ENCODE measurements around the gene ZC3H8.
A peak's percentile ranks its signal among the peaks of the same experiment; 100 is the strongest.

ZC3H8 gene

GRCh38 chr2:112277596-112278220 lies 22.9 kb upstream of the ZC3H8 start:
- no peak for DNase-seq
- H3K9me3 ChIP-seq = no peaks in the 10 kb centered on the region
- intact Hi-C loops (cut with DNase I; ENCODE audit: low total_unique reads) = loop anchor here (10.0 kb wide), 1 partner anchor 383 kb away; the partner anchor contains the start of gene MERTK
- H3K36me3 ChIP-seq = no peaks in the 10 kb centered on the region
- peaks cover 0 to 29% (median 6%) of the 10 kb centered on the region in 4 donors for H3K4me1 ChIP-seq
- peak overlapping the region; percentile 100 for H3K27ac ChIP-seq
- H3K4me3 ChIP-seq = no peak overlapping the region
- no peaks in the 10 kb centered on the region for H3K27me3 ChIP-seq
- TF ChIP-seq CTCF (IDR thresholded peaks at IDR 0.05) = no peak

GRCh38 chr2:112276954-112277353 lies 22.1 kb upstream of the ZC3H8 start:
- intact Hi-C loops (cut with DNase I; ENCODE audit: low total_unique reads) = loop anchor here (10.0 kb wide), 1 partner anchor 382 kb away; the partner anchor contains the start of gene MERTK
- H3K4me1 ChIP-seq = peaks cover 0 to 23% (median 6%) of the 10 kb centered on the region in 4 donors
- H3K27me3 ChIP-seq = no peaks in the 10 kb centered on the region
- no peak for DNase-seq
- peak overlapping the region; percentile 94 to 100 for H3K4me3 ChIP-seq
- TF ChIP-seq CTCF (IDR thresholded peaks at IDR 0.05) = no peak
- H3K36me3 ChIP-seq = no peaks in the 10 kb centered on the region
- H3K9me3 ChIP-seq = no peaks in the 10 kb centered on the region
- H3K27ac ChIP-seq = peak overlapping the region; percentile 100

GRCh38 chr2:112275887-112276773 lies 21.3 kb upstream of the ZC3H8 start:
- Histone ChIP-seq H3K27ac (peak overlapping the region; percentile 100), H3K4me1 (peaks cover 0 to 23% (median 6%) of the 10 kb centered on the region in 4 donors), H3K36me3 (no peaks in the 10 kb centered on the region), H3K27me3 (no peaks in the 10 kb centered on the region), H3K9me3 (no peaks in the 10 kb centered on the region), H3K4me3 (peak overlapping the region; percentile 94 to 100)
- intact Hi-C loops (cut with DNase I; ENCODE audit: low total_unique reads) = loop anchor here (10.0 kb wide), 1 partner anchor 381 kb away; the partner anchor contains the start of gene MERTK
- DNase-seq = peak; percentile 90 to 93
- no peak for TF ChIP-seq CTCF (IDR thresholded peaks at IDR 0.05)

- peak within 1 kb of the TSS; percentile 94 to 100 for H3K4me3 ChIP-seq
- H3K27ac ChIP-seq = peak within 1 kb of the TSS; percentile 100
- peak; percentile 16 to 47 for TF ChIP-seq CTCF (IDR thresholded peaks at IDR 0.05)
- H3K36me3 ChIP-seq = no peaks in the 10 kb centered on the region
- intact Hi-C loops (cut with DNase I; ENCODE audit: low total_unique reads) = loop anchor here (10.0 kb wide), 1 partner anchor 381 kb away; the partner anchor contains the start of gene MERTK
- DNase-seq = peak; percentile 97 to 99
- no peaks in the 10 kb centered on the region for H3K27me3 ChIP-seq
- H3K9me3 ChIP-seq = no peaks in the 10 kb centered on the region
- H3K4me1 ChIP-seq = peaks cover 0 to 23% (median 6%) of the 10 kb centered on the region in 4 donors
These were observed 20.6 kb upstream of the ZC3H8 start, which contains the start of gene ZC3H6 for GRCh38 chr2:112275311-112275886. TSS of gene ZC3H6 (plus strand) at chr2:112275597. CDS start at chr2:112275995, 398 bp downstream.

GRCh38 chr2:112273349-112273748 lies 18.5 kb upstream of the ZC3H8 start:
- Histone ChIP-seq H3K4me3 (no peak overlapping the region), H3K36me3 (no peaks in the 10 kb centered on the region), H3K9me3 (no peaks in the 10 kb centered on the region), H3K27ac (no peak overlapping the region), H3K4me1 (peaks cover 0 to 15% (median 6%) of the 10 kb centered on the region in 4 donors), H3K27me3 (no peaks in the 10 kb centered on the region)
- TF ChIP-seq CTCF (IDR thresholded peaks at IDR 0.05) = no peak
- no peak for DNase-seq
- intact Hi-C loops (cut with DNase I; ENCODE audit: low total_unique reads) = loop anchor here (10.0 kb wide), 1 partner anchor 379 kb away; the partner anchor contains the start of gene MERTK

Data from tibial artery (tissue), 4 donors.